ENCODE data around the gene SLC6A13.
"Not testable (repeated sequence)": the region's sequence is repeated elsewhere in the genome, so short reads cannot be mapped to it uniquely, and the experiment has no call there.

SLC6A13 gene

DNA sequence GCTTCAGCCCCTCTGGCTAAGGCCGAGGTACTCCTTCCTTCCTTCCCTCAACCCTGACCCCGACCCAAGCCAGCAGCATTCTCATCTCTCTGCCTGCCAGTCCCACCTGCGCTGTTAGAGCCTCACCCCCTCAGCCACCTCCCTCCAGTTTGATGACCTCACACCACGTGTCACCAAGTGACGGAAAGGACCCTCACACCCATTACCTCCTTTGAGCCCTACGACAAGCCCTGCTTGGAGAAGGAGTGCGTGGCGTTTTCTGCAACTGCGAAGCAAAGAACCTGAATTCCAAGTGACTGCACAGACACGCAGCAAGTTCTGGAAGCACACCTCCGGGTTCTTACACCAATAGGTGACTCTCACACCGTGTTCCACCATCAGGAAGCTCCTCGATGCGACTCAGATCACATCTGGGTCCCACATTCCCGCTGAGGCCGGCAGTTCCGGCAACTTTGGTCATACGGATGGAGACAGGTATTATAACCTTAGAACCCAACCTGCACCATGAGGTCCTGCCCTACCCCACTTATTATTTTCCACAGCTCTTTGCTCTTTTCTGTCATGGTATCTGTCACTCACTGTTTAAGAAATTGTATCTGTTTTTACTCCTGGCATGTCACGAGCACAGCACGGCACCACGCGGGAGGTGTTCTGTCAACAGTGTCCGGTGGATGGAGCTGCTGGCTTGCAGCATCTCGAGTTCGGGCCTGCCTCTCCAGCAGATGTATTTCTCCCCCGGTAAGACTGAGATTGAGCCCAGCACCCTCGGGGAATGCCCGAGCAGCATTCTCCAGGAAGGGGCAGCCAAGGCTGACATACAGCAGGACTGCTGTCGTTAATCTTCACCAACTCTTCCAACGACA is 43.7 kb downstream of the SLC6A13 start:
- no peak for DNase-seq (ENCODE audit: low read depth in 2 of 2)
- TF ChIP-seq, protein P1, sequence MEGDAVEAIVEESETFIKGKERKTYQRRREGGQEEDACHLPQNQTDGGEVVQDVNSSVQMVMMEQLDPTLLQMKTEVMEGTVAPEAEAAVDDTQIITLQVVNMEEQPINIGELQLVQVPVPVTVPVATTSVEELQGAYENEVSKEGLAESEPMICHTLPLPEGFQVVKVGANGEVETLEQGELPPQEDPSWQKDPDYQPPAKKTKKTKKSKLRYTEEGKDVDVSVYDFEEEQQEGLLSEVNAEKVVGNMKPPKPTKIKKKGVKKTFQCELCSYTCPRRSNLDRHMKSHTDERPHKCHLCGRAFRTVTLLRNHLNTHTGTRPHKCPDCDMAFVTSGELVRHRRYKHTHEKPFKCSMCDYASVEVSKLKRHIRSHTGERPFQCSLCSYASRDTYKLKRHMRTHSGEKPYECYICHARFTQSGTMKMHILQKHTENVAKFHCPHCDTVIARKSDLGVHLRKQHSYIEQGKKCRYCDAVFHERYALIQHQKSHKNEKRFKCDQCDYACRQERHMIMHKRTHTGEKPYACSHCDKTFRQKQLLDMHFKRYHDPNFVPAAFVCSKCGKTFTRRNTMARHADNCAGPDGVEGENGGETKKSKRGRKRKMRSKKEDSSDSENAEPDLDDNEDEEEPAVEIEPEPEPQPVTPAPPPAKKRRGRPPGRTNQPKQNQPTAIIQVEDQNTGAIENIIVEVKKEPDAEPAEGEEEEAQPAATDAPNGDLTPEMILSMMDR (IDR thresholded peaks at IDR 0.05; ENCODE audit: low read depth, low read length), result no peak
- no peak overlapping the region for H3K4me3 ChIP-seq (replicated peaks in 1 of 2; ENCODE audit: low read depth in 2 of 2, low read length in 2 of 2)

GRCh38 chr12:218221-218620 is 44.4 kb downstream of the SLC6A13 start:
- TF ChIP-seq, protein P1 (IDR thresholded peaks at IDR 0.05; ENCODE audit: low read depth, low read length), result no peak
- no peak for DNase-seq (ENCODE audit: low read depth in 2 of 2)
- H3K4me3 ChIP-seq (replicated peaks in 1 of 2; ENCODE audit: low read depth in 2 of 2, low read length in 2 of 2), result no peak overlapping the region

- H3K4me3 ChIP-seq (replicated peaks in 1 of 2; ENCODE audit: low read depth in 2 of 2, low read length in 2 of 2); DNase-seq (ENCODE audit: low read depth in 2 of 2): not testable (repeated sequence)
Observed at GRCh38 chr12:217029-217428, 45.6 kb downstream of the SLC6A13 start.

DNA sequence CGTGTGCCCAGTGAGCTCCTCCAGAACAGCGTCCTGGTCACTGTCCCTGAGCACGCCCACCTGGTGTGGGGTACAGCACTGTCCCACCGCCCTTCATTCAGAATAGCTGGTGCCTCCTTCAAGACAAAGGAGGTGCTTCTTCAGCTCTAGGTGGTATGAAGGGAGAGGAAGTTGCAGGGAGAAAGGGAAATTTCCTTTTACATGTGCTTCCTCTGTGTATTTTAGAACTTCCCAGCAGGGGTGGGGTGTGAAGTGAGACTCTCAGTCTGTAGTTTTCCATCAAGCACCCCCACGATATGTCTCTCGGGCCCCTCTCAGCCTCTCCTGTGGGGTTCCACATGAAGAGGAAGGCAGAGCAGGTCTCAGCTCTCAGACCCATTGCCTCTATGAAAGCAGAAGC is 47.5 kb downstream of the SLC6A13 start:
- DNase-seq (ENCODE audit: low read depth in 2 of 2), result no peak
- no peak overlapping the region for H3K4me3 ChIP-seq (replicated peaks in 1 of 2; ENCODE audit: low read depth in 2 of 2, low read length in 2 of 2)
- TF ChIP-seq, protein P1 (IDR thresholded peaks at IDR 0.05; ENCODE audit: low read depth, low read length), result no peak

DNA sequence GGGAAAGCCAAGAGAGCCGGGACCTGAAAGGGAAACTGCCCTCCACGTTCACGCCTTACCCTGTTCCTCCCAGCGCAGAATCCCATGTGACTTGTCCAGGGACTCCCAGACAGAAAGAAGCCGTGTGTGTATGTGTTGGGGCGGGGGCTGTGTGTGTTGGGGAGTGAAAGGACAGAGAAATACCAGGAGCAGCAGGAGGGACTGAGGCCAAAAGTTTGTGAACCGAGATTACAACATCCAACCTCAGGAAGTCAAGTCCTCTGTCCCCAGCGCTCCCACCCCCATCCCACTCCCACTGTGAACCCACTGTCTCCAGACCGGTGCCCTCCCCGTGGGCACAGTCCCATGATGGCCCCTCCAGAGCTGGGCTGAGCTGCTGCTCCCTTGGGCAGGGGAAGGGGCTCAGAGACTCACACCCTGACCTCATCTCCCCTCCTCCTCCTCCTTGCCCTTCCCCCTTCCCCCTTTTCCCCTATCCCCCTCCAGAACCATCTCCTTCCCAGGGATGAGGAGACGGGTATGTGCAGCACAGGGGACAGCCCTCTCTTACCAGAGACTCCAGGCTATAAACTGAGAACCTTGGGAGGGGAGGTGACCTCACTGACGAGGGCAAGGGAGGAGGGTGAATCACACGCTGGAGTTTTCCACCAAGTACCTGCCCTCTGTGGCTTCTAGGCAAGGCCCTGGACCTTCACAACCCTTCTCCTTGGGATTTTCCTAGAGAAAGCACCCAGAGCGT is 48.5 kb downstream of the SLC6A13 start, which contains the start of gene SLC6A12:
TSS of gene SLC6A12 (minus strand) at position 155 of the 739 bp plus-strand sequence. CDS start 4,171 bp downstream, outside the sequence.
- DNase-seq (ENCODE audit: low read depth in 2 of 2), result no peak
- no peak within 1 kb of the TSS for H3K4me3 ChIP-seq (replicated peaks in 1 of 2; ENCODE audit: low read depth in 2 of 2, low read length in 2 of 2)
- TF ChIP-seq, protein P1 (IDR thresholded peaks at IDR 0.05; ENCODE audit: low read depth, low read length), result no peak

- no peak for DNase-seq (ENCODE audit: low read depth in 2 of 2)
- no peak overlapping the region for H3K4me3 ChIP-seq (replicated peaks in 1 of 2; ENCODE audit: low read depth in 2 of 2, low read length in 2 of 2)
- TF ChIP-seq, protein P1 (IDR thresholded peaks at IDR 0.05; ENCODE audit: low read depth, low read length), result no peak
Observed at GRCh38 chr12:213527-213932, 49.1 kb downstream of the SLC6A13 start.

Data from cardiac fibroblast (primary cell).